H1 (cell line): Measurements from ENCODE around the gene SEMA3C. TPM values are rescaled to one million over a fixed set of nuclear protein-coding genes. Genes with fewer than 3 reads are reported as not detected.

ENCODE experiments used
- CTCF ChIA-PET: fragments of 300-600 bp; sonication (Branson Sonifier 250); formaldehyde crosslinking; loops from one replicate; lab custom pipeline; 2021; ENCODE audit not compliant: partially characterized antibody; lab: Charles Lee
- POLR2A ChIA-PET: fragments of 300-600 bp; sonication (Branson Sonifier 250); formaldehyde crosslinking; loops from one replicate; lab custom pipeline; 2021; ENCODE audit warnings: inconsistent platforms; ENCODE audit not compliant: partially characterized antibody; lab: Charles Lee
- DNase-seq, 2 experiments: peaks; one replicate each; pipeline versions ENCODE4 v3.0.0 to v3.0.0-alpha.2; 2010 to 2022; ENCODE audit warnings: low spot score in 2 of 2, low read depth in 1 of 2, mixed read lengths in 1 of 2
- FAIRE-seq: peaks from 2 replicates; lab custom pipeline; 2011; peaks lifted over from hg19 to GRCh38; lab: Jason Lieb, UNC
- H2AFZ ChIP-seq: 2 replicates; pipeline ENCODE4 v1.8.1; 2012; ENCODE audit warnings: low read length, inconsistent platforms
- H2AK5ac ChIP-seq: 2 replicates; pipeline ENCODE4 v1.6.1; 2013; ENCODE audit warnings: low read depth, low read length
- H2BK120ac ChIP-seq: replicated peaks from 2 replicates; pipeline ENCODE3; 2013; ENCODE audit warnings: low read depth, low read length, inconsistent platforms
- H2BK12ac ChIP-seq: 2 replicates; pipeline ENCODE4 v1.6.1; 2013; ENCODE audit warnings: low read depth, low read length
- H2BK15ac ChIP-seq: 2 replicates; pipeline ENCODE4 v1.6.1; 2013; ENCODE audit warnings: low read length
- H2BK20ac ChIP-seq: 2 replicates; pipeline ENCODE4 v1.6.1; 2013; ENCODE audit warnings: low read length
- H2BK5ac ChIP-seq: 2 replicates; pipeline ENCODE4 v1.6.1; 2013; ENCODE audit warnings: low read depth, low read length
- H3K14ac ChIP-seq: 2 replicates; pipeline ENCODE4 v1.6.1; 2013; ENCODE audit warnings: inconsistent platforms; ENCODE audit not compliant: insufficient read length
- H3K18ac ChIP-seq: 2 replicates; pipeline ENCODE4 v1.6.1; 2013; ENCODE audit warnings: low read length; ENCODE audit errors: extremely low read depth
- H3K23ac ChIP-seq: 2 replicates; pipeline ENCODE4 v1.6.1; 2013; ENCODE audit warnings: inconsistent platforms; ENCODE audit not compliant: insufficient read length
- H3K23me2 ChIP-seq: 2 replicates; pipeline ENCODE4 v1.6.1; 2013; ENCODE audit warnings: low read depth, low read length
- H3K27ac ChIP-seq: 2 replicates; pipeline ENCODE4 v1.6.1; 2011; ENCODE audit warnings: low read depth, low read length, inconsistent platforms
- H3K27me3 ChIP-seq, 4 experiments: replicated peaks in 1 of 4; 1 replicate in 1 of 4; 2 replicates in 3 of 4; pipeline versions ENCODE4 v1.6.1 to v1.8.1; 2011 to 2013; ENCODE audit warnings: low read length in 3 of 4, mild to moderate bottlenecking in 3 of 4, inconsistent platforms in 2 of 4, mixed read lengths in 2 of 4, moderate library complexity in 1 of 4; ENCODE audit not compliant: control insufficient read depth in 3 of 4, insufficient read depth in 3 of 4; ENCODE audit errors: extremely low read depth in 1 of 4
- H3K36me3 ChIP-seq, 4 experiments: 2 replicates each; pipeline versions ENCODE4 v1.6.1 to v1.8.1; 2011 to 2013; ENCODE audit warnings: mild to moderate bottlenecking in 4 of 4, low read length in 3 of 4, moderate library complexity in 2 of 4, control low read depth in 1 of 4, inconsistent platforms in 1 of 4; ENCODE audit not compliant: insufficient read depth in 4 of 4, control insufficient read depth in 2 of 4
- H3K4ac ChIP-seq: replicated peaks from 2 replicates; pipeline ENCODE3; 2013; ENCODE audit warnings: low read length, low read depth, mixed read lengths, inconsistent platforms; ENCODE audit not compliant: insufficient read length
- H3K4me1 ChIP-seq, 4 experiments: replicated peaks in 1 of 4; 1 replicate in 1 of 4; 2 replicates in 3 of 4; pipeline versions ENCODE4 v1.6.1 to v1.8.1; 2011 to 2013; ENCODE audit warnings: low read length in 3 of 4, inconsistent platforms in 2 of 4, mixed read lengths in 1 of 4; ENCODE audit not compliant: insufficient read depth in 4 of 4, control insufficient read depth in 3 of 4
- H3K4me2 ChIP-seq, 2 experiments: 2 replicates each; pipeline versions ENCODE4 v1.6.1 to v1.8.1; 2011 to 2013; ENCODE audit warnings: low read depth in 2 of 2, low read length in 2 of 2, control low read depth in 1 of 2, inconsistent platforms in 1 of 2, mild to moderate bottlenecking in 1 of 2; ENCODE audit not compliant: insufficient read depth in 1 of 2
- H3K4me3 ChIP-seq, 4 experiments: fragments of 200-600, 300-600 bp in 1 of 4; sonication (generic), shearing (Covaris generic), sonication (Bioruptor Twin) in 1 of 4; 2 replicates each; pipeline versions ENCODE4 v1.5.1 to v1.8.1; 2011 to 2016; ENCODE audit warnings: low read length in 4 of 4, low read depth in 3 of 4, control low read depth in 2 of 4, inconsistent platforms in 2 of 4, mild to moderate bottlenecking in 2 of 4, mixed read lengths in 1 of 4, moderate library complexity in 1 of 4; ENCODE audit not compliant: insufficient read depth in 2 of 4; ENCODE audit errors: extremely low read depth in 1 of 4
- H3K56ac ChIP-seq: replicated peaks from 2 replicates; pipeline ENCODE3; 2013; ENCODE audit warnings: low read depth, mild to moderate bottlenecking, mixed read lengths, low read length, inconsistent platforms; ENCODE audit not compliant: insufficient read length
- H3K79me1 ChIP-seq: 2 replicates; pipeline ENCODE4 v1.6.1; 2013; ENCODE audit warnings: low read depth, low read length, control low read depth
- H3K79me2 ChIP-seq, 2 experiments: 2 replicates each; pipeline versions ENCODE4 v1.6.1 to v1.8.1; 2012 to 2013; ENCODE audit warnings: low read length in 2 of 2, mild to moderate bottlenecking in 2 of 2, inconsistent platforms in 1 of 2; ENCODE audit not compliant: insufficient read depth in 2 of 2, control insufficient read depth in 1 of 2
- H3K9ac ChIP-seq, 4 experiments: replicated peaks in 1 of 4; 1 replicate in 1 of 4; 2 replicates in 3 of 4; pipeline versions ENCODE4 v1.6.1 to v1.8.1; 2011 to 2013; ENCODE audit warnings: low read depth in 3 of 4, low read length in 3 of 4, control low read depth in 2 of 4, mild to moderate bottlenecking in 2 of 4, moderate library complexity in 2 of 4, inconsistent platforms in 1 of 4; ENCODE audit errors: extremely low read depth in 1 of 4
- H3K9me3 ChIP-seq, 2 experiments: 2 replicates each; pipeline versions ENCODE4 v1.6.1 to v1.8.1; 2012 to 2013; ENCODE audit warnings: mild to moderate bottlenecking in 2 of 2, moderate library complexity in 2 of 2, control low read depth in 1 of 2, inconsistent platforms in 1 of 2, low read depth in 1 of 2, low read length in 1 of 2, mixed read lengths in 1 of 2; ENCODE audit not compliant: insufficient read depth in 2 of 2
- H4K20me1 ChIP-seq, 2 experiments: replicated peaks in 1 of 2; 2 replicates each; pipeline versions ENCODE3 to v1.8.1; 2011 to 2013; ENCODE audit warnings: inconsistent platforms in 2 of 2, low read length in 2 of 2, mild to moderate bottlenecking in 1 of 2; ENCODE audit not compliant: insufficient read depth in 2 of 2, control insufficient read depth in 1 of 2
- H4K5ac ChIP-seq: 2 replicates; pipeline ENCODE4 v1.6.1; 2013; ENCODE audit warnings: low read length, low read depth, mixed read lengths, inconsistent platforms; ENCODE audit not compliant: insufficient read length
- H4K8ac ChIP-seq: 2 replicates; pipeline ENCODE4 v1.8.0; 2013; ENCODE audit warnings: mild to moderate bottlenecking, moderate library complexity, low read length, inconsistent platforms; ENCODE audit not compliant: insufficient read depth; ENCODE audit errors: extremely low read depth
- H4K91ac ChIP-seq: replicated peaks from 2 replicates; pipeline ENCODE3; 2013; ENCODE audit warnings: low read length, mixed read lengths, inconsistent platforms; ENCODE audit not compliant: insufficient read length
- CEBPB ChIP-seq: IDR thresholded peaks from 2 replicates; pipeline ENCODE4 v1.6.1; 2012; ENCODE audit warnings: low read depth, low read length
- EZH2 ChIP-seq: fragments of 200-600 bp; sonication (generic); IDR thresholded peaks from 2 replicates; pipeline ENCODE4 v1.7.1; 2012; ENCODE audit warnings: low read depth, mild to moderate bottlenecking, moderate library complexity, low read length, inconsistent platforms; ENCODE audit not compliant: severe bottlenecking
- GABPA ChIP-seq: IDR thresholded peaks from 2 replicates; pipeline ENCODE4 v1.6.1; 2011; ENCODE audit warnings: mild to moderate bottlenecking, low read length, moderate library complexity, borderline replicate concordance; ENCODE audit not compliant: insufficient read depth
- KDM4A ChIP-seq: IDR thresholded peaks from one replicate; pipeline ENCODE4 v1.7.1; 2012; ENCODE audit warnings: low read depth, mild to moderate bottlenecking, moderate library complexity, low read length, inconsistent platforms; ENCODE audit not compliant: severe bottlenecking
- KDM5A ChIP-seq: fragments of 200-600 bp; IDR thresholded peaks from 2 replicates; pipeline ENCODE4 v1.7.1; 2012; ENCODE audit warnings: mild to moderate bottlenecking, low read length, inconsistent platforms, mixed read lengths
- POU5F1 ChIP-seq: IDR thresholded peaks from 2 replicates; pipeline ENCODE4 v1.6.1; 2011; ENCODE audit warnings: low read depth, mild to moderate bottlenecking, low read length, moderate library complexity
- RFX5 ChIP-seq: IDR thresholded peaks from 2 replicates; pipeline ENCODE4 v1.6.1; 2011; ENCODE audit warnings: low read depth, low read length, improper control_type of control experiment, borderline replicate concordance
- RXRA ChIP-seq: IDR thresholded peaks from 2 replicates; pipeline ENCODE4 v1.6.1; 2011; ENCODE audit warnings: low read depth, mild to moderate bottlenecking, low read length, moderate library complexity; ENCODE audit not compliant: insufficient read depth
- SIX5 ChIP-seq: IDR thresholded peaks from 2 replicates; pipeline ENCODE4 v1.6.1; 2011; ENCODE audit warnings: mild to moderate bottlenecking, low read depth, low read length
- WGBS, 2 experiments: shearing (Covaris generic) in 1 of 2; methylation state at CpG; one replicate each; pipeline versions ENCODE4 v1.1.6 to v1.1.7; 2013 to 2015; ENCODE audit warnings: low lambda C conversion rate in 2 of 2, mixed read lengths in 2 of 2, inconsistent platforms in 1 of 2, low coverage in 1 of 2, missing lambda C conversion rate in 1 of 2; ENCODE audit not compliant: insufficient replicate concordance in 2 of 2, insufficient coverage in 1 of 2, insufficient read length in 1 of 2; ENCODE audit errors: extremely low coverage in 1 of 2, missing lambda C conversion rate in 1 of 2; 5-methylcytosine and 5-hydroxymethylcytosine counted together
- polyA plus RNA-seq, 7 experiments: library from polyadenylated mRNA; depleted of rRNA in 3 of 7; stranded (reverse) in 5 of 7; unstranded in 2 of 7; fragments of >200 nt in 5 of 7; fragments of 200-250 nt in 2 of 7; gene quantifications; 1 replicate in 5 of 7; 2 replicates in 1 of 7; 4 replicates in 1 of 7; pipeline versions ENCODE4 v1.2.1 to v1.2.3, GENCODE V29; 2011 to 2013; ENCODE audit warnings: missing spikeins in 2 of 7, mixed read lengths in 2 of 7
- total RNA-seq: library from RNA; stranded (reverse); fragmentation: NEBNext Ultra II Directional; extraction: Animal tissue kit (Norgen Biotek cat#: 25700); gene quantifications from 2 replicates; pipeline ENCODE4 v1.2.1, GENCODE V29; 2021
- TF ChIP-seq, protein P1 (sequence below): IDR thresholded peaks from 2 replicates; pipeline ENCODE4 v1.6.1; 2011; ENCODE audit warnings: low read depth, mild to moderate bottlenecking, low read length; ENCODE audit not compliant: insufficient read depth
- TF ChIP-seq, protein P2 (sequence below): IDR thresholded peaks from 2 replicates; pipeline ENCODE4 v1.6.1; 2012; ENCODE audit warnings: inconsistent platforms

The SEMA3C gene
- total and polyA plus RNA-seq, 2 of the 8 experiments (the other 6 are each of a cell fraction or from before 2014, with no cell fraction given) = 0.15 to 1.4 TPM

DNA sequence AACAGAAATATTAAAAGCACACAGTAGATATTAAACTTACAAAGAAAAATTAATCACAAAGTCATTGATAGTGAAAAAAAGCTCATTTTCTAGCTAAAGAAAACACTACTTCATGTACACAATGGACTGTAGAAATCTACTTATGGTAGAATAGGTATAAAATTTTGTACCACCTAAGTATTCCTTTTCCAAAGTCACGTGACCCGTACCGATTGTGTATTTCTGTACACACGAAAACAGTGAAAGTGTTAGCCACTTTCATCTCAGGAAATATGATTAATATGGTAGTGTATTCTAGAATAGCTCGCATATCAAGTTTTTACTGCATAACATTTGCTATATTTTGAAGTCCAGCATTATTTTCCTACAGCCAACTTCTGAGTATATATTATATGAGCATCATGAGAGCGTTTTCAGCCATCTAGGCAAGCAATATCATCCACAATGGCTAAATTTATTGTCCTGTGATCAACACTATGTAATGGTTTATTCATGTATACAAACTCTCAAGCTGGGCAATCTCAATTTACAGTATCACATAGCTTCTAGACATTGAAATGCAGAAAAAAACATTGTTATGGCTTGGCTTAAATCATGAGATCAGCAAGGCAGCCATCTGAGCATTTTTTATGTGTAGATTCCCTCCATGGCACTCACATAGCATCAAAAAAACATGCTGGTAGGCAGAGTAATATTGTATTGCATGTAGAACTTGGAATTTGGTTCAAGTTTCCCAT is 165.7 kb downstream of the SEMA3C start:
- ChIA-PET POLR2A (no interaction called here), CTCF (interaction anchor here (1.7 kb wide), 1 partner anchor 10 kb away, joined by 4 read pairs; no protein-coding TSS in a partner anchor)
- Histone ChIP-seq H3K4me2 (no peak overlapping the region), H3K9ac (no peak overlapping the region), H3K18ac (no peak overlapping the region), H3K79me2 (no peaks in the 10 kb centered on the region), H3K4me1 (peaks cover 0 to 3% (median 2%) of the 10 kb centered on the region in 4 experiments; a peak in 2 of 7 replicates), H2BK5ac (no peak overlapping the region), H3K27me3 (no peaks in the 10 kb centered on the region), H3K23me2 (no peaks in the 10 kb centered on the region; the same call in 1 of the 2 replicates), H4K20me1 (no peaks in the 10 kb centered on the region), H2AK5ac (no peak overlapping the region), H3K27ac (no peak overlapping the region), H2BK15ac (no peak overlapping the region), H3K9me3 (no peaks in the 10 kb centered on the region), H3K4ac (no peak overlapping the region), H4K8ac (no peak overlapping the region), H2AFZ (no peak overlapping the region), H3K14ac (no peak overlapping the region), H3K56ac (no peak overlapping the region), H4K91ac (no peak overlapping the region), H3K4me3 (no peak overlapping the region), H3K23ac (no peak overlapping the region), H2BK20ac (no peak overlapping the region), H3K79me1 (no peaks in the 10 kb centered on the region), H2BK12ac (no peak overlapping the region), H4K5ac (no peak overlapping the region), H2BK120ac (no peak overlapping the region), H3K36me3 (no peaks in the 10 kb centered on the region)
- FAIRE-seq (no peak), DNase-seq (no peak)
- WGBS, 2 experiments = 95% methylated on average over 6 of the region's 6 CpGs; no CpG with 5 or more reads in 1 of the 2 experiments
- no peak for TF ChIP-seq KDM4A
- no peak for TF ChIP-seq SIX5
- no peak for TF ChIP-seq GABPA
- TF ChIP-seq EZH2 = no peak
- no peak for TF ChIP-seq RFX5
- no peak for TF ChIP-seq RXRA
- TF ChIP-seq, protein P1, sequence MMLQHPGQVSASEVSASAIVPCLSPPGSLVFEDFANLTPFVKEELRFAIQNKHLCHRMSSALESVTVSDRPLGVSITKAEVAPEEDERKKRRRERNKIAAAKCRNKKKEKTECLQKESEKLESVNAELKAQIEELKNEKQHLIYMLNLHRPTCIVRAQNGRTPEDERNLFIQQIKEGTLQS = no peak
- TF ChIP-seq POU5F1 = no peak
- TF ChIP-seq KDM5A = no peak
- no peak for TF ChIP-seq CEBPB
- TF ChIP-seq, protein P2, sequence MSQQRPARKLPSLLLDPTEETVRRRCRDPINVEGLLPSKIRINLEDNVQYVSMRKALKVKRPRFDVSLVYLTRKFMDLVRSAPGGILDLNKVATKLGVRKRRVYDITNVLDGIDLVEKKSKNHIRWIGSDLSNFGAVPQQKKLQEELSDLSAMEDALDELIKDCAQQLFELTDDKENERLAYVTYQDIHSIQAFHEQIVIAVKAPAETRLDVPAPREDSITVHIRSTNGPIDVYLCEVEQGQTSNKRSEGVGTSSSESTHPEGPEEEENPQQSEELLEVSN = no peak
